SU-DHL-6 (cell line): Measurements from ENCODE around the gene FOXQ1.
"Not testable (repeated sequence)": the region's sequence is repeated elsewhere in the genome, so short reads cannot be mapped to it uniquely, and the experiment has no call there.

Source experiments
- CTCF ChIP-seq: fragments of 200-600 bp; sonication (generic); IDR thresholded peaks from one replicate; pipeline ENCODE4 v1.5.1; 2017; ENCODE audit warnings: antibody characterized with exemption, mild to moderate bottlenecking, low read length, moderate library complexity; ENCODE audit not compliant: insufficient read depth, poor library complexity, severe bottlenecking
- EZH2phosphoT487 ChIP-seq: fragments of 200-600 bp; sonication (generic), shearing (Covaris generic); conservative IDR thresholded peaks from 2 replicates; pipeline ENCODE4 v1.6.1; 2018; ENCODE audit warnings: mild to moderate bottlenecking, antibody characterized with exemption, low read length, moderate library complexity, mixed read lengths

- not testable (repeated sequence) for TF ChIP-seq CTCF, EZH2phosphoT487
Observed at GRCh38 chr6:1355068-1355467, 43.2 kb downstream of the FOXQ1 start.
